Globus pallidus (tissue), 1 donor: Measurements from ENCODE around the gene SLC36A1.

Experiments used
- DNase-seq: peaks from one replicate; pipeline ENCODE4 v3.0.0-alpha.2; 2015; ENCODE audit warnings: low spot score

The SLC36A1 gene

DNA sequence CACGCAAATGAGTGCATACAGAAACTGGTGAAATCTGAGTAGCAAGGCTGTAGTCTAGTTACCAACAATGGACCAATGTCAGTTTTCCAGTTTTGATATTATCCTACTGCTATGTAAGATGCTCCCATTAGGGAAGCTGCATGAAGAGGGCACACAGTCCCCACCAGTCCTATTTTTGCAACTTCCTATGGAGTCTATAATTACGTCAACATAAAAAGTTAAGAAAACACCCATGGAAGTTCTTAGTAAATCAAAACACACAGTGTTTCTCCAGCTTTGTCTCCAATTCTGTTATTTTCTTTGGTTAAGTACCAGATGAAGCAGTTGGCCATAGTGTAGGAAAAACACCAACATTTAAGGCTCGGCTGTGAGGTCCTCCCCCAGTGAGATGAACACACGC is 85.0 kb downstream of the SLC36A1 start:
- DNase-seq: no peak

DNA sequence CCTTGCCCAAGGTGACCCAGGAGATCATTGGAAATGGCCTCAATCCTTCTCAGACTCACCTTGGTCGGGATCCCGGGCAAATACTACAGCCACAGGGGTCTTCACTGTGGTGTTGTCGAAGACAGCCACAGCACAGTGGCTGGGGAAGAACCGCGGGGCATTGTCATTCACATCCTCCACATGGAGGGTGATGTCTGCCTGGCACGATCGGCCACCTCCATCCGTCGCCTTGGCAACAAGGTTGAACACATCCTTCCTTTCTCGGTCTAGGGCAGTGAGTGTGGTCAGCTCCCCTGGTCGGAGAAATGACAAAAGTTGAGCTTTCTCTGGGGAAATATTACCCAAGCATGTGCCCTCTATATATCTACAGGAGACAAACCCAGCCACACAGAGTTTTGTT is 86.9 kb downstream of the SLC36A1 start:
- no peak for DNase-seq

DNA sequence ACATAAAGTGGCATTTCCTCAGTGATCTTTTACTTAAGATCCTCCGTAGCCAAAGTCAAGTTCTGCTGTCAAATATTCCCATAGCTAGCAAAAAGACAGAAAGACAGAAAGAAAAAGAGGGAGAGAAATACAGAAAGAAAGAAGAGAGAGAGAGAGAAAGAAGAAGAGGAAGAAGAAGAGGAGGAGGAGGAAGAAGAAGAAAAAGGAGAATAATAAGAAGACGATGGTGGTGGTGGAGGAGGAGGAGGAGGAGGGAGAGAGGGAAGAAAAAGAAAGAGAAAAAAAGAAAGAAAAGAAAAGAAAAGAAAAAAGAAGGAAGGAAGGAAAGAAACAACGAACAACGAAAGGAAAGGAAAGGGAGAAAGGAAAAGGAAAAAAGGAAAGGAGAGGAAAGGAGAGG is 89.6 kb downstream of the SLC36A1 start:
- DNase-seq: no peak

DNA sequence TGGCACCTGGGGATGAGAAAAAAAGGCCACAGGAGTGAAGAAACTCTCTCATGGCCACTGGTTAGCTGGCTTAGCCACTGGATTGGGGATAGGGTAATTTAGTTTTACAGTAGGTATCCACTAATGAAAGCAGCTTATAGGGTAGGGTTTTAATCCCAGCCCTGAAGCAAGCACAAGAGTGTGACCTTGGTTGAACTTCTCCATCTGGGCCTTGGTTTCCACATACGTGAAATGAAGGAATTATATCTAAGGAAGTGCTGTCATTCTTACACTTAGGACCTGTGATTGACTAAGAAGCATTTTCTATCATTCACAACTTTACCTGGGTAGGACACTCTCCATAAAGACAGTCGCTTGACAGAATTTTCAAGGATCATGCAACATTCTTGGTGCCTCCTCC is 94.2 kb downstream of the SLC36A1 start:
- no peak for DNase-seq
